Skeletal muscle tissue (tissue), 4 donors: ENCODE measurements around the gene LIMS1. TPM values are rescaled to one million over a fixed set of nuclear protein-coding genes. Genes with fewer than 3 reads are reported as not detected.
"Not testable (repeated sequence)": the region's sequence is repeated elsewhere in the genome, so short reads cannot be mapped to it uniquely, and the experiment has no call there.

Experiments used
- H3K27ac ChIP-seq: one replicate; pipeline ENCODE4 v1.7.0; 2013; ENCODE audit warnings: mild to moderate bottlenecking, low read depth, low read length, inconsistent platforms
- H3K27me3 ChIP-seq, 3 donors: one replicate each; pipeline ENCODE4 v1.7.0; 2013; ENCODE audit warnings: low read length in 3 of 3; ENCODE audit not compliant: control insufficient read depth in 3 of 3, insufficient read depth in 3 of 3
- H3K36me3 ChIP-seq, 3 donors: one replicate each; pipeline ENCODE4 v1.7.0; 2013; ENCODE audit warnings: low read length in 3 of 3; ENCODE audit not compliant: control insufficient read depth in 3 of 3, insufficient read depth in 3 of 3
- H3K4me1 ChIP-seq, 3 donors: one replicate each; pipeline ENCODE4 v1.7.0; 2013; ENCODE audit warnings: low read length in 3 of 3, mild to moderate bottlenecking in 3 of 3; ENCODE audit not compliant: control insufficient read depth in 3 of 3, insufficient read depth in 3 of 3
- H3K4me3 ChIP-seq, 3 donors: one replicate each; pipeline ENCODE4 v1.7.0; 2013; ENCODE audit warnings: low read length in 3 of 3
- H3K9ac ChIP-seq, 3 donors: one replicate each; pipeline ENCODE4 v1.7.0; 2013; ENCODE audit warnings: low read length in 3 of 3, mild to moderate bottlenecking in 3 of 3, moderate library complexity in 2 of 3, low read depth in 1 of 3
- H3K9me3 ChIP-seq, 3 donors: one replicate each; pipeline ENCODE4 v1.7.0; 2013; ENCODE audit warnings: low read length in 3 of 3; ENCODE audit not compliant: control insufficient read depth in 3 of 3
- total RNA-seq: library from RNA; depleted of rRNA; stranded (reverse); fragments of >200 nt; gene quantifications from one replicate; pipeline ENCODE4 v1.2.3, GENCODE V29; 2014
- donor health status: Osteomylitis.

The LIMS1 gene
- total RNA-seq, 1 donor from 2014 or later = 26.6 TPM

DNA sequence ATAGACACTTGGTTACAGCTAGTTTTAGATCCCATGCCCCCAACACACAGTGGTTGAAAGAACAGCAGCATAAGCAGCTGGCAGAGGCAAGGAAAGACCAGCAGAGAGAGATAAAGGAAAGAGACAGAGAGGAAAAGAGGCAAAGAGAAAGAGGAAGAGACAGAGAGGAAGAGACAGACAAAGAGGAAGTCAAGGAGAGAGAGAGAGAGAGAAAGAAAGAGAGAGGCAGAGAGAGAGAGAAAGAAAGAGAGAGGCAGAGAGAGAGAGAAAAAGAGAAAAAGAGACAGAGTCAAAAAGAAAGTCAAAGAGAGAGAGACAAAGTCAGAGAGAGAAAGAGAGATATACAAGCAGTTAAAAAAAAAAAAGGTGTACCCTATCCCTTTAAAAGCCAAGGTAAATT lies 9.0 kb upstream of the LIMS1 start:
- H3K27me3 ChIP-seq, H3K4me1 ChIP-seq, H3K36me3 ChIP-seq, H3K9me3 ChIP-seq, H3K27ac ChIP-seq, H3K9ac ChIP-seq, H3K4me3 ChIP-seq: not testable (repeated sequence)

DNA sequence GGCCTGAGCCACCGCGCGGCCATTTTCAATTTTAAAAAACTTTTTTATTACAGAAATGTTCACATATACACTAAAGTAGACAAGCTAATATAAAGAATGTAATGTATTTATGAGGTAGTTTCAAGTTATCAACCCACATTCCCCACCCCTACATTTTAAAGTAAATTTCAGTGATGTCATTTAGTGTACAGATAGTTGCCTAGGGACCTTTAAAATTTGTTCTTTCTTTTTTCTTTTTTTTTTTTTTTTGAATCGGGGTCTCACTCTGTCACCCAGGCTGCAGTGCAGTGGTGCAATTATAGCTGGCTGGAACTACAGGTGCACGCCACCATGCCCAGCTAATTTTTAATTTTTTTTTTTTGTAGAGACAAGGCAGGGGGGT lies 2.6 kb upstream of the LIMS1 start:
- Histone ChIP-seq H3K9ac (no peak overlapping the region), H3K4me1 (peaks cover 10 to 16% (median 11%) of the 10 kb centered on the region in 3 donors), H3K9me3 (no peaks in the 10 kb centered on the region), H3K27ac (no peak overlapping the region), H3K4me3 (no peak overlapping the region), H3K36me3 (no peaks in the 10 kb centered on the region), H3K27me3 (no peaks in the 10 kb centered on the region)

- Histone ChIP-seq H3K4me3 (peak overlapping the region; percentile 60 to 81 (median 77)), H3K9ac (peak overlapping the region; percentile 66 to 83 (median 68)), H3K27ac (peak overlapping the region; percentile 75), H3K27me3 (no peaks in the 10 kb centered on the region), H3K4me1 (peaks cover 13 to 27% (median 22%) of the 10 kb centered on the region in 3 donors), H3K36me3 (no peaks in the 10 kb centered on the region), H3K9me3 (no peaks in the 10 kb centered on the region)
These were observed 500 bp downstream of the LIMS1 start for GRCh38 chr2:108534584-108535356.

DNA sequence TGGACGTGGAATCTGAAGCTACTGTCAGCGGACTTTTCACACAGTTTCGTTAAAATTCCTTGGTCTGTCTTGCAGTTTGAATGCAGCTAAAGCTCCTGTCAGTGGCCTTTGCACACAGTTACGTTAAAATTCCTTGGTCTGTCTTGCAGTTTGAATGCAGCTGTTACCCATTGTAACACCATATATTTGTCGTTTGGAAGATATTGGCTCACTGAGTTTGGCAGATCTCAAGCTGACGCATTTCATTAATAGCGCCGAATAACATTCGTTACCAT lies 1.0 kb downstream of the LIMS1 start:
- Histone ChIP-seq H3K4me3 (peak overlapping the region; percentile 60 to 81 (median 77)), H3K27ac (peak overlapping the region; percentile 75), H3K27me3 (no peaks in the 10 kb centered on the region), H3K4me1 (peaks cover 13 to 27% (median 22%) of the 10 kb centered on the region in 3 donors), H3K9me3 (no peaks in the 10 kb centered on the region), H3K9ac (peak overlapping the region; percentile 66 to 83 (median 68)), H3K36me3 (no peaks in the 10 kb centered on the region)

DNA sequence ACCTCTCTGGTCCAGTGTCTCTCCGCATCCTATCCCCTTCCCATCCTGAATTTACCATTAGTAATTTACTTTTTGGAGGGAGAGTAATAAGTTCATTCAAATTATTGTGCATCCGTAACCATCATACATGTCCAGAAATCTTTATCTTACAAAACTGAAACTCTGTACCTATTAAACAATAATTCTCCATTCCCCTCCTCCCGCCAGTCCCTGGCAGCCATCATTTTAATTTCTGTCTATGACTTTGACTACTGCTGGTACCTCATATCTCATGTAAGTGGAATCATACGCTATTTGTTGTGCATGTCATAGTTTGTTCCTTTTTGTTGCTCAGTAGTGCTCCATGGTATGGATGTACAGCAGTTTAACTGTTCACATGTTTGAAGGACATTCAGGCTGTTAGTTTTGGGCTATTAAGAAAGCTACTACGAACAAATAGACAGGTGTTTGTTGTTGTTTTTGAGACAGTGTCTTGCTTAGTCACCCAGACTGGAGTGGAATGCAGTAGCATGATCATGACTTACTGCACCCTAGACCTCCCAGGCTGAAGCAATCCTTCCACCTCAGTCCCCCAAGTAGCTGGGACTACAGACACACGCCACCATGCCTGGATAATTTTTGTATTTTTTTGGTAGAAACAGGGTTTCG lies 2.0 kb downstream of the LIMS1 start:
- Histone ChIP-seq H3K4me1 (peaks cover 15 to 32% (median 26%) of the 10 kb centered on the region in 3 donors), H3K4me3 (peak overlapping the region in 2 of 3 donors; percentile 60 to 77), H3K27ac (peak overlapping the region; percentile 46), H3K36me3 (no peaks in the 10 kb centered on the region), H3K9ac (peak overlapping the region in 2 of 3 donors; percentile 10 to 83), H3K27me3 (no peaks in the 10 kb centered on the region), H3K9me3 (no peaks in the 10 kb centered on the region)

DNA sequence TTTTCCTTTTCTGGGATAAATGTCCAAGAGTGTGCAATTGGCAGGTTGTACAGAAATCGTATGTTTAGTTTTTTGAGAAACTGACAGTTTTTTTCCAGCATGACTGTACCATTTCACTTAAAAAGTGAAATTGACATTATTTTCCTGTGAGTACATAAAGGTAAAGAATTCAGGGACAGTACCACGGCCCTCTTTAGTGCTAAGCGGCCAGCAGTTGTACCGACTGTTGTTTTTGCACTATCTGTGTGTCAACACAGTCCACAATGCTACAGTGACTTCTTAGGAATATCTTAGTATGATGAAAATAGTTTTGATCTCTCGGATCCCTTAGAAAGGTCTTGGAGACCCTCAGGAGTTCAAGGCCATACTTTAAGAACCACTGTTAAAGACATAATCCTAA lies 2.6 kb downstream of the LIMS1 start:
- Histone ChIP-seq H3K9me3 (no peaks in the 10 kb centered on the region), H3K4me3 (no peak overlapping the region), H3K4me1 (peaks cover 18 to 35% (median 31%) of the 10 kb centered on the region in 3 donors), H3K27me3 (no peaks in the 10 kb centered on the region), H3K9ac (no peak overlapping the region), H3K36me3 (no peaks in the 10 kb centered on the region), H3K27ac (peak overlapping the region; percentile 46)

DNA sequence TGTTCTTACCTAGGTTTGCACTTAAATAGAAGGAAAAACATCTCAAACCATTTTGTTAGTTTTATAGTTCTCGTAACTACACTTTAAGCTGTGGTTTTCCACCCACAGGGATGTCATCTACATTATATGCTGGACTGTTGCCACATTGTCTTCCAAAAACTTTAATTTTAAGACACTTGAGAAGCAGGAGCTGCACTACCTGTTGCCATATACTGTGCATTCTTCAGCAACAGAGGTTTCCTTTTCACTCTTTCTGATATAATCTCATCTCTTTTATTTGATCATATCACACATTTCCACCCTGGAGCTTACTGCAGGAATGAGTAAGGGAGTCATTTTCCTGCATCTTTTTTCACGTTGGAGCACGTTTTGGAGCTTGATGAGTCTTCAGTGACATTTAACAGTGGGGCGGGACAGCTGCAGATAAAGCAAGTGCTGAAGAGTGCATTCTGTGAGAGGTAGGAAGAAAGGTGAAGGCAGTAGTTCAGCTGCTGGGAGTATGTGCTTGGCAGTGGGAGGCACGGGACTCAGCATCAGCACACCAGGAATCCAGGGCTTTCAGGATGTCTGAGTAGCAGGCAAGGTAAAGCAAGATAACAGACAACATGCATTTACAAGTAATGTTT lies 3.8 kb downstream of the LIMS1 start:
- H3K4me1 ChIP-seq = peaks cover 18 to 35% (median 34%) of the 10 kb centered on the region in 3 donors
- no peaks in the 10 kb centered on the region for H3K9me3 ChIP-seq
- no peak overlapping the region for H3K4me3 ChIP-seq
- no peak overlapping the region for H3K9ac ChIP-seq
- no peaks in the 10 kb centered on the region for H3K27me3 ChIP-seq
- no peak overlapping the region for H3K27ac ChIP-seq
- no peaks in the 10 kb centered on the region for H3K36me3 ChIP-seq

GRCh38 chr2:108541451-108541850 lies 7.2 kb downstream of the LIMS1 start:
- H3K9ac ChIP-seq = no peak overlapping the region
- no peaks in the 10 kb centered on the region for H3K27me3 ChIP-seq
- no peaks in the 10 kb centered on the region for H3K9me3 ChIP-seq
- H3K27ac ChIP-seq = peak overlapping the region; percentile 19
- H3K36me3 ChIP-seq = no peaks in the 10 kb centered on the region
- no peak overlapping the region for H3K4me3 ChIP-seq
- peaks cover 10 to 31% (median 19%) of the 10 kb centered on the region in 3 donors for H3K4me1 ChIP-seq

GRCh38 chr2:108542071-108542470 lies 7.8 kb downstream of the LIMS1 start:
- peak overlapping the region; percentile 19 for H3K27ac ChIP-seq

DNA sequence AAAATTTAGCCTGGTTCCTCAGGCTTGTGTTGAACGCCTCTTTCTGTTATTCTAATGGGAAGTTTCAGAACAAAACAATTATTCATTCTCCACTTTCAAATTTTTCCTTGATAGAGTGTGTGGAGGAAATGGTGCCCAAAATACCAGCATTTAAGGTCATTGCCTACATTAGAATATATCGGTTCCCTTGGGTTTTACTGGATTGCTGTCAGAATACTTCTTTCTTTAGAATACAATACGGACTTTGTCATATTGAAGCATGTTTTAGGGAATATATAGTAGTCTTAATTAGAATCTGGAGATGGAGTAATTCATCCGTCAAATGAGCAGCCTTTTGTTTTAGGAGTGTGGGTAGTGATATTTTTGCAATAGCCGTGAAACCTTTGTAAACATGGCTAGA lies 13.3 kb downstream of the LIMS1 start:
- peaks cover 2 to 6% (median 3%) of the 10 kb centered on the region in 3 donors for H3K4me1 ChIP-seq
- no peaks in the 10 kb centered on the region for H3K9me3 ChIP-seq
- H3K36me3 ChIP-seq = no peaks in the 10 kb centered on the region
- no peak overlapping the region for H3K9ac ChIP-seq
- no peaks in the 10 kb centered on the region for H3K27me3 ChIP-seq
- no peak overlapping the region for H3K27ac ChIP-seq
- H3K4me3 ChIP-seq = no peak overlapping the region

More at GRCh38 chr2:108542071-108542470, 7.8 kb downstream of the LIMS1 start:
- H3K4me1 ChIP-seq = peaks cover 8 to 25% (median 14%) of the 10 kb centered on the region in 3 donors
- H3K9ac ChIP-seq = no peak overlapping the region
- H3K27me3 ChIP-seq = no peaks in the 10 kb centered on the region
- H3K4me3 ChIP-seq = no peak overlapping the region
- no peaks in the 10 kb centered on the region for H3K36me3 ChIP-seq
- no peaks in the 10 kb centered on the region for H3K9me3 ChIP-seq
